Hematopoietic multipotent progenitor cell treated with erythropoietin and hydrocortisone succinate and interleukin-3 and kit ligand, for 8 days (in vitro differentiated cells): ENCODE measurements around the gene BOD1L1.

Experiments
- DNase-seq: peaks from one replicate; pipeline ENCODE4 v3.0.0-alpha.2; 2015

The BOD1L1 gene

DNA sequence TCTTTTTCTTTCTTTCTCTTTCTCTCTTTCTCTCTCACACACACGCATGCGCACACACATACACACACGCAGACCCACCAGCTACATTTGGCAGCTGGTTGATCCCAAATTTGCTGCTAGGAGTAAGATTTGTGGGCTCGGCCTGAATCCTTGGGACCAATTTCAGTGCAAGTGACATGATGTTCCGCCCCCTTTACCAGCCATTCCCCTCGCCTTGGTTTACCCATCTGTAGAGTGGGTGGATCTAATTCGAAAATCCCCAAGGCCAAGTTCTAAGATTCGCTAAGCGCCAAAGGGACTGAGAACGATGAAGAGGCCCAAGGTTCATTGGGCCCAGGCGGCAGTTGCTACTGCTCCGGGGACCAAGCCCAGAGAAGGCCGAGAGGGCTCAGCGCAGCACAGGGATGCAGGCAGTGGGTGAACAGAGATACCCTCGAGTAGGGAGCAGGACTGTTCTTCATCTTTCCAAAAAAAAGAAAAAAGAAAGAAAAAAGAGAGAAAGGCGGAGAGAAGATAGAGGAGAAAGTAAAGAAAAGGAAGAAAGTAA, 89.0 kb downstream of the BOD1L1 start:
- DNase-seq, result no peak

DNA sequence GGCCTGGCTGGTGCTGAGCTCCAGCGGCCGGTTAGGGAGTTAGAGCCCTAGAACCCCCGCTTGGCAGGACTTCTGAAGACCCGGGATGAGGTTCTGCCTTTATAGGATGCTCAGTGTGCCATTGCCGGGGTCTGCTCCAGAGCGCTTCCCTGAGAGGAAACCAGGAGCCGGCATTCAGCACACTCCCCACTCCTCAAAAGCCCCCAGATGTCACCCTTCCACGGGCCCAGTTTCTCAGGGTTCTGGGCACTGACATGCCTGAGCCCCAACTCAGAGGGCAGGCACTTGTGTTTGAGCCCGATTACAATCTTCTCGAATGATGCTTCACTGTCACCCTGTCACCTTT, 89.7 kb downstream of the BOD1L1 start:
- no peak for DNase-seq

DNA sequence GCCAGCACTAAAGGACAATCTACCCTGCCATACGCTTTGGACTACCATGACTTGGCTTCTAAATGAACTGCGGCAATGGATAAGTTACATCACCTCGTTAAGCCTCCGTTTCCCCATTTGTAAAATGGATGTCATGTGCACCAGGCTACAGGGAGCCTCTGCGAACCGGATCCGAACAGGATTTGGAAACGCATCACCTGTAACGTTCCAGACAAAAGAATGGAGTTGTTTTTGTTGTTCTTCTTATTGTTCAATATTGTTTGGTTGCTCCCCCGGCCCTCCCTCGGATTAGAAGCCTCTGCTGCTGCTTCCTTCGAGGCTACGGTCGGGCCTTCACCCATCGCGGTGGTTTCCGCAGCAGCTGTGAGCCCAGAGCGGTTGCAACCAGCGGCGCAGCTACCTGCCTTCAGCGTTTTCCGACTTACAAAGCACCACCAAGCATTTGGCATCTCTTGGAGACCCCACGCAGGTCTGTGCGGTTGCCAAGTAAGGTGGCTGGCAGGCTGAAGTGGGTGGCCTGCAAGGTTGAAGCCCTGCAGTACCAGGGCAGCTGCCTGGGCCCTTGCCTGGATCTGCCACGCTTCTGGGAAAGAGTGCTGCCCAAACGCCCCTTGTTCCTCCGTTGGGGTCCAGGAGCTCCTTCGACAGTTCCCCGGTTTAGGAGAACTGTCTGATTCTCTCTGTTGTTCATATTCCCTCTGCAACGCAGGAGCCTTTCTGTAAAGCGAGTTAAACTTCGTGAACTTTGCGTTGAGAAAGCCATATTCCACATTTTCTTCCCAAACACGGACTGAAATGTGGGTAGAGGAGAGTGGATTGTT, 90.3 kb downstream of the BOD1L1 start:
- no peak for DNase-seq

DNA sequence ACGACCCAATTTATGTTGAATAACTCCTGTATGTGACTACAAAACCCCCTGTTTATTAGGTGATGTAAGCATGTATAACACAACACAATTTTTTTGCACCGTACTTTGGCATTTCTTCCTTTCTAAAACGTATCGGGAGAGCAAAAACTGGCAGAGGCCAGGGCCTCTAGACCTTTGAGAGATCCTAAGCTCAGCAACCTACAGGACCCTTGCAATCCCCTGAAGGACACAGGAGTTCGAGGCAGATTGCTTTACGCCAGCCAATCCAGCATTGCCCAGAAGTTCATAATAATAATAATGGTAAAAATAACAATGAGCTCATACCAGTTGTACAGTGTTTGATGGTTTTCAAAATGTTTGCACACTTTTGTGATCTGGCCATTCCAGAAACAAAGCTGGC, 90.9 kb downstream of the BOD1L1 start:
- DNase-seq, result no peak

DNA sequence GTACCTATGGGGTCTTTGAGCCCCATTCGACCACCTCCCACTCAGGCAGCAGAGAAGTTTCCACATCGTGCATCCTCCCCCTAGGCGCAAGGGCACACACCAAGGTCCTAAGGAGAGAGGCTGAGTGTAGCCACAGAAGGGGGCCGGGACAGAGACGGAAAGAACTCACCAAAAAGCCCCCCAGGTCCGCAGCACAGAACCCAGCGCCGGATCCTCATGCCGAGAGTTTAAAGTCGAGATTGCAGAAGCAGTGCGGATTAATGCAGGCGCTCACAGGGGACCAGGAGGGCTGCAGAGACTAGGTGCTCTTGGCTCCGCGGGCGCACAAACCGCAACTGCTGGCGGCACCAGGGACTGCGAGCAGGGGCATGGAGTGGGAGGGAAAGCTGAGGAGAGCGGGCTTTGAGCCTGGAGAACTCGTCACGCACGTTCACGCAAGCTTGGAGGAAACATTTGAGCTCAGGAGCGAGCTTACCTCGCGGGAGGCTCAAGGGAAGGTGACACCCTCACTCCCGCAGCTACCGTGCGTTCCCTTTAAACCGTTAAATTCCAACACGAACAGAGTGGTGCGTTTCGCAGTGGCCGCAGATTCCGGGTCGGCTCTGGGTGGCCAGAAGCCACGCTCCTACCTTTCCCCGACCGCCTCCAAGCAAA, 91.7 kb downstream of the BOD1L1 start:
- no peak for DNase-seq

DNA sequence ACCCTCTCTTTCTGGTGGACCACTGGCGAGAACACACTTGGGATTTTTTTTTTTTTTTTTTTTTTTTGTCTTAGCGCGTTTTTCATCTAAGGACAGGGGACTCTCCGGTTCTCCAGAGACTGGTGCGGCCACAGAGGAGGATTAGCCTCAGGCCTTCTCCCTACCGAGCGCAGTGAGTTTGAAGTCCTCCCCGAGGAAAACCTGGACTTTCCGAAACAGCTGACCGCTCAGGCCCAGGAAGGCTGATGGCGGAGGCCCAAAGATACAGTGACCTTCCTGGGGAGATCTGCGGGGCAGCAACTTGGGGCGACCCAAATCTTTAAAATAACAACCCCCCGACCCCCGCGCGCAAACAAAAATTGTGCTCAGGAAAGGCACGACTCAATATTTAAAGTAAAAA, 92.4 kb downstream of the BOD1L1 start:
- DNase-seq, result no peak

DNA sequence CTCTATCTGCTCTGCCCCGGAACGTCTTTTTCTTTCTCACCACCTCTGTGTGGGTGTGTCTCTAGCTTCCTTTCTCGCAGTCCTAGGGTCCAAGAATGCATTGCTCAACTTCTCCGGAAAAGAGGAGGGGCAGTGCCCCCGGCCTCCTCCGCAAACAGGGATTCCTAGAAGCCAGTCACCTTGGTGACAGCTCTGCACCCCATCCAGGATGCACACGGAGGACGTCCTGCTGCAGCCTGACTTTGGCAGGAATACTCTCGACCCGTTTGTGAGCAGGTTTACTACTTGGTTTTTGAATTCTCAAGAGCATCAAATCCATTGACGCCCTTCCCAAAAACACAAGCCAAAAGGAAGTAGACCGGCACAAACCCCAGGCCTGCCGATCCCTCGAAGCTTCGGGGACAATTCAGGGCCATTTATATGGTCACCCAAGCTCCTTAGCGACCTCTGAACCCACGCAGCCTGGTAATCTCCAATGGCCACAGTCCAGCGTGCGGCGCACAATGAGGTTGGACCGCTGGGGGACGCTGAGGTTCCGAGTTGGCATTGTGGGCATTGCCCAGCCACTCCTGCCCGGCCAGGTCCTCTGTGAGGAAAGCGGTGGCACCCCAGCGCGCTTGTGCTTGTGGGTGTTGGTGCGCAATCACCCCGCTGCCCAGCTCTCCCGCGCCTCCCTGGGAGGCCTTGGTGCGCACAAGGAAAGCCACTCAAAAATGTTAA, 93.0 kb downstream of the BOD1L1 start:
- no peak for DNase-seq

DNA sequence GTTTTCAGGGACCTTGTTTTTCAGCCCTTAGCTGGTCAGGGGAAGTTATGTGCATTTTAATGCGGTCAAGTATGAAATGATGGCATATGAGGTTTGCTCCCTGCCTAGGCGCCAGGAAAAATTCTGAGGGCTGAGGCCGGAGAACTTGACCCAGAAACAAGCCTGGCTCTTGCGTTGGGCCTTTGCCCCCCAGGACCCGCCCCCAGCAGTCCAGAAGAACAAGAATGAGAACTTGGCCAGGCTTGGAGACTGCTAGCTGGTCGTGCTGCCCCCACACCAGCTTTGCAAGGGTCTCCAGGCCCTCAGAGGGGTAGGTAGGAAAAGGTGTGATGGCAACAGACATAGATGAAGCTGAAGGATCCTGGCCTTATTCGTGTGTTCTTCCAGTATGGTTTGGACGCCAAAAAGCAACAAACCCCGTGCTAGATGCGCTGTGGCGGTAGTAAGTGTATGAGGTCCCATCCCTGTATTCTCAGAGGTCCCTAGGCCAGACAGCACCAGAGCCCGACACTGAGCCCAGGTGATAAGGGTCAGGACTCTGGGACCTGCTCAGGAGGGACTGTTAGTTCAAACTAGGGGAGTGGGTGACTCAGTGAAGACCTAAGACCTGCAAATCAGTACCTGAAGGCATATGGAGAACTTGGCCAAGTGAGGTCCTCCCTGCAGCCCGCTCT, 93.7 kb downstream of the BOD1L1 start:
- no peak for DNase-seq

DNA sequence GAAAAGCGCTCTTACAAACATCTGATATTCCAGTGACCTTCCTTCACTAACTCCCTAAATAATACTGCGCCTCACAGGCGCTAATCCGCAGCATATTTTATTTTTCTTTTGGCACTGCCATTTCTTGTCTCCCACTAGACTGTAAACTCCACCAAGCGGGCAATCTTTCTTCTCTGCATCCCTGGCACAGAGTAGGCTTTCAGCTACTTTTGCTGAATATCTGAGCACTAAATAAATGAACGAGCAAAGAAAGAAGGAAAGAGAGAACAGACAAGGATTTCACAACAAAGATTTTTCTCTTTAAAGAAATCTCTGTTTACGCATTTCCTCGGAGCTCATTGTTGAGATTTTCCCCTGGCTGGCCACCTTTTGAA, 95.9 kb downstream of the BOD1L1 start:
- no peak for DNase-seq

DNA sequence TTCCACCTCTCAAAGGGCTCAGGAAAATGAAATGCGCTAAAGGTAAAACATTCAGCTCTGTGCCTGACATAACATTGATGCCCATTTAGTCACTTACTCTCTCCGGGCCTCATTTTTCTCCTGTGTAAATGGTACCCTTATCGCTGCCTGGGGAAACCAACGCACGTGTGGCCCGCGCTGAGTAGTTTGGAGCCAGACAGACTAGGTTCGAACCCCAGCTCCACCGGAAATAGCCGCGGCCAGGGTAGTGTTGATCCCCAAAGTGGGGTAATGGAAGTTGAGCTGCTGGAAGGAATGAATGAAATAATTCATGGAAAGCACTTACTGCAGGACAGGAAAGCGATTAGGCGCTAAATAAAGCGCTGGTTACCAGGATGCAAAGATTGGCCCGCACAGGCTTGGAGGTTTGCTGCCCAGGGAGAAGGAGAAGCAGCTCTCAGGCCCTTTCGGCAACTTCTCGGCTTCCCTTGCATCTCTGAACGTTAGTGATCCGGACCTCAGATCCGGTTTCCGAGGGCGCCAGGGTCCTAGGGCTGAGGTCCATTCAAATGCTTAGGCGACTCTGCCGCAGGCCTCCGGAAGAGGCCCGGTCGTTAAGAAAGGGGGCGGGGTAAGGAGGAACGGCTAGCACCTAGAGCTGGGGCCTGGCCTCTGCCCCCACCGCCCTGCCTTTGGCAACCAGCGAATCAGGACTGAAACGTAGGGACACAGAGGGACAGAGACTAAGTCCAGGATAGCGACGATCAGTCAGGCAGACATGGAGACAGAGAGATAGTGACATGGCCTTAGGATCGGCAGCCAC, 96.5 kb downstream of the BOD1L1 start:
- no peak for DNase-seq

DNA sequence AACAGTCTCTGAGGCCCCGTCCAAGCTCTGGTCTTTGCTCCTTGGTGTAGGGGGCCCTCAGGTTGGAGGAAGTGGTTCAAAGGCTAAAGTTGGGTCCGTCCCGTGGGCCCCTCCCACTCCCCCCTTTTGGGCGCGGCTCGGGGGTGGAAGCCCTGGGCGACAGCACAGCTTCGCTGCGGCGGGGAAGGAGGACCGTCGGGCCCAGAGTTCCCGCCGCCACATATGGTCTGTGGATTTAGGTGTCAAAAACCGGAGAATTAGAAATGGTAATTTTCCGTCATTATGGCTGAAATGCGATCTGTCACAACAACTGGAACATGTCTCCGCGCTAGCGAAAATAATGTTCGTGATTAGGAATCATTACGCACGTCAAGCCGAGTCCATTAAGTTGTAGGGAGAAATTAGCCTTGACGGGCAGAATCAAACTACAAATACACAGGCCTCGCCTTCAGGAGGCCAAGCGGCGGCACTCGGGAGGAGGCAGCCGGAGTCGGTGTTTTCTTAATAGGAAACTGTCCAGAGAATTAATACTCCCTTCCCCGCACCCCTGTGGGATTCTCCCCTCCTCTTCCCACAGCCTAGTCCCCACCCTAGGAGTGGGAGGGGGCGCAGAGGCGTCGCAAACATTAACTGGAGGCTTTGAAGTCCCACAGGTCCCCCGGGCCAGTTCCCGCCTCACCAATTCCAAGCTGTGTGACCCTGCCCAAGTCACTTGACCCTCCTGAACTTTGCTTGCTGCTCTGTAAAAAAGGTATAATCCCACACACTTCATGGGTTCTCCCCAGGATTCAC, 98.2 kb downstream of the BOD1L1 start:
- DNase-seq, result no peak

DNA sequence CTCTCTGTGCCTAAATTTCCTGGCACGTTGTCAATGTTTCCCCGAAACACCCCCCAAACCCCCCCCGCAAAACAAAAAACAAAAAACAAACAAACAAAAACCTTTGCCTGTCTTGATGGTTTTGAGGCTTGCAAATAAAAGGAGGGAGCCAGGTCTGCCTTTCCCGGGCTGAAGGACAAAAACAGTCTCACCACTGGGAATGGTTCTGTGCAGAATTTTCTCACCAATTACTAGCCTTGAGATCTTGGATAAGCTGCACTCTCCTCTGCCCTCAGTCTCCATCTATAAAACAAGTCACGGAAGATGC, 98.8 kb downstream of the BOD1L1 start:
- no peak for DNase-seq

DNA sequence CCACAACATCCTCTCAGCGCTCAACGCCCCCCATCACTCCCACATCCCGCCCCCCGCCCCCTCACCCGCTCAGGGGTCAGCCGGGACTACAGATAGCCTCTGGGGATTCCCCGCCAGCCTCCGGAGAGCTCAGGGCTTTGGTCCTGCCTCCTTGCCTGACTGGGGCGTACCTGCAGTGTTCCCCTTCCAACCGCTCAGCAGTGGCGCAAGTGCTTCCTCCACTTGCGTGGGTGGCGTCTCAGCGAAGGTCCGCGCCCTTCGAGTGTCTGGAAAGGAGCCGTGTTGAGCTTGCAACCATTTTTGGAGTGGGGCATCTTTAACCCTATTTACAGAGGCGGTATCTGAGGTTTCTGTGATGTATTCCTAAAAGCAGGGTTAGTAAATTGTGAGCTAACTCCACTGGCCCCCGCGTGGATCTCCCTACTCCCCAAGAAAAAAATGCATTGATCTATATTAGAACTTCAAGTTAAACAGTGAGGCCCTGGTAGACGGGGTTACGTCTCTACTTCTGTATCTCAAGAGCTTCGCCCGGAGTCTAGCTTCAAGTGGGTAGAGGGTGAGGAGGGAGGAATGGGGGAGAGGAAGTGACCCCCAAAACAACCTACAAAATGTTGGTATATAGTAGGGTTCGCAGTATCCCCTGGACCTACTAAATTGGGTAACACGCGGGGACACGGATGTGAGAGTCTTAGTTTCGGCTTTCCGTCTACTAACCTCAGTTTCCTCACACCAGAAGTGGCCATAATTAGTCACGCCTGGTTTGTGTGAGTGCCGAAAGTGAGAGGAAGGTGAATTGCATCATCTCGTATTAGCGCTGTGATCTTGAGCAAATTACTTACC, 99.3 kb downstream of the BOD1L1 start:
- DNase-seq, result no peak

DNA sequence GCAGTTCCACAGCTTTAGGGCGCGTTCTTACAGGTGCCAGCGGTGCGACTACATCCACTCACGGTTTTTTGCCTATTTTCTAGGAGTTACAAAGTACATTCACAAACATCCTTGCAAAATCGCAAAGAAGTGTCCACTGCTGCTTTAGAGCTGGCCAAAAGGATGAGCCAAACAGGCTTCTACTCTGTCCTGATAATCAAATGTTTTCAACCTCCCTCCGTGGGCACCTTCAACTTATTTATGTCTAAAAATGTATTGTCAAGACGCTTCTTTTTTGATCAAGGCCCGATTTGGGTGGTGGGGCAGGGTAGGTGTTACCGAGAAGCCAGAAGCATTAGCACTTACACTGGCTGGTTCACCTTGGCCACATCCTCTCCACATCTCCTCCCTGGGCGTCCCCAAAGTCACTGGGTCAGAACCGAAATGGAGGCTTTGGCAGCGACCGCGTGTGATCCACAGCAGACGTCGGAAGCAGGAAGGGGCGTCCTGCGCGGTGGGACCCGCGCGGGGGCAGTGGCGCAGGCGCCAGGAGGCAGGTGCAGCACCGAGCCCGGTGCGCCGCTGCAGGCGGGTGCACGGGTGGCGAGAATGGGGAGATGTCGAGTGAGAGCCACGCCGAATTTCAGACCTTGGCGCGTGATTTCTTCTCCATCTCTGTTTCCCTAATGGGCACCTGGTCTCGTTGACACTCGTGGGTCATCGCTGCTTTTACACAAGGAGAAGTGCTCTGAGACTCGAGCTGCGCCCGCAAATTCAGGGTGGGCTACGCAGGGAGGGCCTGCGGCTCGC, 100.1 kb downstream of the BOD1L1 start:
- DNase-seq, result no peak

DNA sequence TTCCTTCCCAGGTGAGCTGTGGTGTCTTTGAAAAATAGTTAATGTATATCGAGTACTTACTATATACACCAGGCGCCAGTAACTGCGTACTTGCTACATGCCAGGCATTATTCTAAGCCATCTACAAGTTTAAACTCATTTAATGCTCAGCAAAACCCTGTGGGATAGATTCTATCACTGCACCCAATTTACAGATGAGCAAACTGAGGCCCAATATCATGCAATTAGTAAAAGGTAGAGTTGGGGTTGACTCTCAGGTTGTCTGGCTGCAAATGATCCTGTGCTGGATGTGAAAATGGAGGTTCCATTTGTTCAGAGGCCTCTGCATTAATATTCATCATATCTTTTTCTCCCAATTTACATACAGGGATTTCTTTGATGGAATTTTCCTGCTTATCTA, 100.9 kb downstream of the BOD1L1 start:
- DNase-seq, result no peak

DNA sequence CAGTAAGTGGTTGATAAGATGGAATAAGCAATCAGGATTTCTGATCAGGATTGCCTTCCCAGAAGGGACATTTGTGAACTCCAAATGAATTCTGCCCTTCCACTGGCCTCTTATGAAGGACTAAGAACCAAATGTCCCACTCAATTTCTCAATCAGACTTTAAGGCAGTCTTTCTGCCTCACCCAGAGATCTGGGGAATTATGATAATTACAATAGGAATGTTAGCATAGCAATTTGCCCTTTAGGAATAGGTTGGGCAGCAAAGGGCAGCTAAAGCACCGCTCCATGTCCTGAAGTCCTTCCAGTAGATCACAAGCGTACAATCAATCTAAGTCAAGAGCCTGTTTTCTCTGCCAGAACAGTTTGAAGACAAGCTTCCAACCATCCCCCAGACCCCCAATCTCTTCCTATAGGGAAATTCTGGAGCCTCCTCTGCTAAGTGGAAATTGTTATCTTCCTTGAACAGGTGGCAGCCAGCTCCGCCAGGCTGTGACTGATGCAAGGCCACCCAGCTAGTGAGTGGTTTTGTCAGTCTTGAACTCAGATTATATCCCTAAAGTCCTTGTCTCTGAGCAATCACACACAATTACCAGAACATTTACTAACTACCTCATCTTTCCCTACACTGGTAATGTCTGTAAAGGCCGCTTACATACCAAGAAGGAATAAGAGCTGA, 101.8 kb downstream of the BOD1L1 start:
- DNase-seq, result no peak

DNA sequence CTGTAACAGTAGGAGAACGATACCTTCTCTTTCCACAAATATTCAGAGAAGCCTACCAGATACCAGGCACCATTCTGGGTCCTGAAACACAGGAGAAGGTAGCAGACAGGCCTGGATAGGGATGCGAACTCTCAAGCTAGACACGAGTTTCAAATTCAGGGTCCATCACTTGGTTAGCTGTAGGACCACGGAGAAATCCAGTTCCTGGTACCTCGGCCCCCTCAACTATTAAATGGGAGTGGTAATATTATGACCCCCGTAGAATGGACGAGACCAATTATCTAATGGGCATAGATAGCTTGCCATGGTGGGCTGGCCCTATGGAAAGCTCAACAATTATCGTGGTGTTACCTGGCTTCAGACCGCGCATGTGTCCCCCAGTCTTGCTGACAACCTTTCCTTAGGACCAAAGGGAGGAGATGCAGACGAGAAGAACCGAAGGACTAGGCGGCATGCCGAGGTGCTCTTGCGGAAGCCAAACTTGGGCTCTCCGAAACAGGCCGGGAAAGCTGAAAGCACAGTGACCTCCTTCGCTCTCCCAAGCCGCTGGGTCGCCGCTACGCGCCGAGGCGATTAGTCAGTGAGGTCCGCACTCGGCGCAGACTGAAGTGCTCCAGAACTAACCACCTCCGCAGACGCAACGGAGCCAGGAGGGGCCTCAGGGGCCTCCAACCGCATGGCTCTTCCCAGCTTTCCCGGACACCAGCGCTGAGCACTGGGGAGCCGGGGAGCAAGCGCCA, 102.9 kb downstream of the BOD1L1 start:
- DNase-seq, result no peak
